Suprapubic skin (tissue), 3 donors: ENCODE results near the gene SCCPDH.

ENCODE experiments used
- EP300 ChIP-seq: sonication (generic); formaldehyde crosslinking; IDR thresholded peaks from one replicate; pipeline ENCODE4 v1.6.1; 2017; ENCODE audit warnings: antibody characterized with exemption
- POLR2A ChIP-seq, 2 donors: fragments of 450-650 bp; IDR thresholded peaks; one replicate each; pipeline ENCODE4 v1.6.1; 2017; ENCODE audit warnings: antibody characterized with exemption in 2 of 2, mild to moderate bottlenecking in 2 of 2, moderate library complexity in 2 of 2
- TF ChIP-seq, protein P1 (sequence below), 2 donors: fragments of 200-600 bp in 1 of 2; fragments of 450-650 bp in 1 of 2; sonication (generic) in 1 of 2; IDR thresholded peaks; one replicate each; pipeline ENCODE4 v1.5.1; 2016 to 2019; ENCODE audit warnings: antibody characterized with exemption in 2 of 2, mild to moderate bottlenecking in 1 of 2, moderate library complexity in 1 of 2

DNA sequence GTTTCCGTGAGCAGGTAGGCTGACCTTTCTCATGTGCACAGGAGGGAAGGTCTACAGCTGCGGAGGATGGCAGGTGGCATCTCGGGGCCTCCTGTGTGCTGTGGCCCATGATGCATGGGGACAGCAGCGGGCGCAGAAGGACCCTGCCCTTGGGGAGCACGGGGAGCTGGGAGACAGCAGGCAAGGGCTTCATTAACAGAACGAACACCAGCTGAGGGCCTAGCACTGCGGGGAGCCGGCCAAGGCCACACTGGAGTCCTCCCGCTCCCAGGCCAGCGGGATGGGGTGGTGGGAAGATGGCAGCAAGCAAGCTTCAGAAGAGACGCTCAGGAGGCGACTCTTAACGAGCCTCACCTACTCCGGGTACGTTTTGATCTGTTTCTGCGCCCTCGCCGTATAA, 66.6 kb downstream of the SCCPDH start:
- TF ChIP-seq, protein P1, sequence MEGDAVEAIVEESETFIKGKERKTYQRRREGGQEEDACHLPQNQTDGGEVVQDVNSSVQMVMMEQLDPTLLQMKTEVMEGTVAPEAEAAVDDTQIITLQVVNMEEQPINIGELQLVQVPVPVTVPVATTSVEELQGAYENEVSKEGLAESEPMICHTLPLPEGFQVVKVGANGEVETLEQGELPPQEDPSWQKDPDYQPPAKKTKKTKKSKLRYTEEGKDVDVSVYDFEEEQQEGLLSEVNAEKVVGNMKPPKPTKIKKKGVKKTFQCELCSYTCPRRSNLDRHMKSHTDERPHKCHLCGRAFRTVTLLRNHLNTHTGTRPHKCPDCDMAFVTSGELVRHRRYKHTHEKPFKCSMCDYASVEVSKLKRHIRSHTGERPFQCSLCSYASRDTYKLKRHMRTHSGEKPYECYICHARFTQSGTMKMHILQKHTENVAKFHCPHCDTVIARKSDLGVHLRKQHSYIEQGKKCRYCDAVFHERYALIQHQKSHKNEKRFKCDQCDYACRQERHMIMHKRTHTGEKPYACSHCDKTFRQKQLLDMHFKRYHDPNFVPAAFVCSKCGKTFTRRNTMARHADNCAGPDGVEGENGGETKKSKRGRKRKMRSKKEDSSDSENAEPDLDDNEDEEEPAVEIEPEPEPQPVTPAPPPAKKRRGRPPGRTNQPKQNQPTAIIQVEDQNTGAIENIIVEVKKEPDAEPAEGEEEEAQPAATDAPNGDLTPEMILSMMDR (IDR thresholded peaks at IDR 0.05): no peak
- TF ChIP-seq POLR2A (IDR thresholded peaks at IDR 0.05): no peak
- no peak for TF ChIP-seq EP300
